ENCODE data around the gene OVOL2.

GRCh38 chr20:18030020-18030419, 27.7 kb downstream of the OVOL2 start:
- TF ChIP-seq YY1 (IDR thresholded peaks at IDR 0.05): no peak
- TF ChIP-seq CTCF (IDR thresholded peaks at IDR 0.05; ENCODE audit: low read depth, low read length, missing input control): no peak
